SK-N-SH (cell line): Measurements from ENCODE around the gene TUBA4B. TPM values are rescaled to one million over a fixed set of nuclear protein-coding genes. Genes with fewer than 3 reads are reported as not detected.
A peak's percentile ranks its signal among the peaks of the same experiment; 100 is the strongest.

Experiments
- CTCF ChIA-PET: fragments of 300-600, 350-600 bp; formaldehyde crosslinking; extraction: SDS; loops from one replicate; lab custom pipeline; 2021; lab: Yijun Ruan, JAX
- POLR2A ChIA-PET: fragments of 350-600 bp; sonication (Branson Sonifier 250); formaldehyde crosslinking; extraction: SDS; loops from one replicate; lab custom pipeline; 2020; ENCODE audit warnings: antibody characterized with exemption, inconsistent platforms; lab: Yijun Ruan, JAX
- DNase-seq: peaks from one replicate; pipeline ENCODE4 v3.0.0; 2012
- H2AFZ ChIP-seq: fragments of 200-600 bp; sonication (generic); 2 replicates; pipeline ENCODE4 v1.8.1; 2016; ENCODE audit warnings: antibody characterized with exemption, mild to moderate bottlenecking, low read depth
- H3F3A ChIP-seq: fragments of 200-600 bp; sonication (generic); replicated peaks from 2 replicates; pipeline ENCODE3; 2016; ENCODE audit warnings: antibody characterized with exemption, mild to moderate bottlenecking; ENCODE audit not compliant: insufficient read depth
- H3K27ac ChIP-seq, 2 experiments: fragments of 200-500 bp in 1 of 2; fragments of 200-600 bp in 1 of 2; sonication (Bioruptor generic) in 1 of 2; sonication (generic), shearing (Covaris generic) in 1 of 2; 2 replicates each; pipeline versions ENCODE4 v1.5.1 to v1.6.1; 2014 to 2016; ENCODE audit warnings: low read depth in 2 of 2, inconsistent platforms in 1 of 2, low read length in 1 of 2, mild to moderate bottlenecking in 1 of 2, mixed read lengths in 1 of 2
- H3K27me3 ChIP-seq: fragments of 200-600 bp; sonication (generic), shearing (Covaris generic); 2 replicates; pipeline ENCODE4 v1.6.1; 2016; ENCODE audit warnings: mixed run types; ENCODE audit not compliant: insufficient read depth
- H3K36me3 ChIP-seq, 2 experiments: fragments of 200-500 bp in 1 of 2; fragments of 200-600 bp in 1 of 2; sonication (Bioruptor generic) in 1 of 2; sonication (generic) in 1 of 2; replicated peaks in 1 of 2; 2 replicates each; pipeline versions ENCODE3 to v1.5.1; 2014 to 2016; ENCODE audit warnings: low read length in 1 of 2, mild to moderate bottlenecking in 1 of 2; ENCODE audit not compliant: insufficient read depth in 2 of 2, control insufficient read depth in 1 of 2
- H3K4me1 ChIP-seq, 2 experiments: fragments of 200-500 bp in 1 of 2; fragments of 200-600 bp in 1 of 2; sonication (Bioruptor generic) in 1 of 2; sonication (generic), shearing (Covaris generic) in 1 of 2; 2 replicates each; pipeline versions ENCODE4 v1.5.1 to v1.6.1; 2014 to 2016; ENCODE audit warnings: low read depth in 1 of 2, low read length in 1 of 2, mixed run types in 1 of 2; ENCODE audit not compliant: insufficient read depth in 2 of 2, control insufficient read depth in 1 of 2
- H3K4me2 ChIP-seq: fragments of 200-600 bp; sonication (generic), shearing (Covaris generic); 2 replicates; pipeline ENCODE4 v1.6.1; 2017; ENCODE audit warnings: mixed run types
- H3K4me3 ChIP-seq, 2 experiments: fragments of 200-500 bp in 1 of 2; fragments of 200-600 bp in 1 of 2; sonication (Bioruptor generic) in 1 of 2; sonication (generic), shearing (Covaris generic) in 1 of 2; 2 replicates each; pipeline versions ENCODE4 v1.5.1 to v1.8.1; 2014 to 2016; ENCODE audit warnings: low read depth in 2 of 2, inconsistent platforms in 1 of 2, low read length in 1 of 2, mild to moderate bottlenecking in 1 of 2, mixed read lengths in 1 of 2, moderate library complexity in 1 of 2
- H3K79me2 ChIP-seq: fragments of 200-600 bp; sonication (generic); 2 replicates; pipeline ENCODE4 v1.8.1; 2017; ENCODE audit warnings: mild to moderate bottlenecking; ENCODE audit not compliant: insufficient read depth
- H3K9ac ChIP-seq: fragments of 200-600 bp; sonication (generic); 2 replicates; pipeline ENCODE4 v1.6.1; 2017; ENCODE audit warnings: mixed run types
- H3K9me2 ChIP-seq: fragments of 200-600 bp; sonication (generic); 2 replicates; pipeline ENCODE4 v1.6.1; 2017; ENCODE audit warnings: mixed run types
- H3K9me3 ChIP-seq: fragments of 200-600 bp; sonication (generic); 2 replicates; pipeline ENCODE4 v1.6.1; 2017; ENCODE audit warnings: mixed run types, mild to moderate bottlenecking, moderate library complexity
- H4K20me1 ChIP-seq: fragments of 200-600 bp; sonication (generic); 2 replicates; pipeline ENCODE4 v1.6.1; 2017; ENCODE audit warnings: mild to moderate bottlenecking, mixed run types; ENCODE audit not compliant: insufficient read depth
- FOSL2 ChIP-seq: IDR thresholded peaks from 2 replicates; pipeline ENCODE4 v1.4.0; 2012; ENCODE audit warnings: low read depth, mild to moderate bottlenecking, moderate library complexity, borderline replicate concordance
- GABPA ChIP-seq: IDR thresholded peaks from 2 replicates; pipeline ENCODE4 v1.4.0; 2012; ENCODE audit warnings: low read depth, mild to moderate bottlenecking
- GATA2 ChIP-seq: sonication (generic); formaldehyde crosslinking; IDR thresholded peaks from 2 replicates; pipeline ENCODE4 v1.5.0; 2020; ENCODE audit warnings: mild to moderate bottlenecking, missing genetic modification reagents
- NFIC ChIP-seq: IDR thresholded peaks from 2 replicates; pipeline ENCODE4 v1.4.0; 2012; ENCODE audit warnings: borderline replicate concordance
- POLR2AphosphoS5 ChIP-seq: IDR thresholded peaks from 2 replicates; pipeline ENCODE4 v1.6.1; 2012; ENCODE audit warnings: low read depth, low read length
- RFX5 ChIP-seq: IDR thresholded peaks from 2 replicates; pipeline ENCODE4 v1.6.1; 2012; ENCODE audit warnings: mild to moderate bottlenecking, improper control_type of control experiment, low read length
- SIN3A ChIP-seq: IDR thresholded peaks from 2 replicates; pipeline ENCODE4 v1.6.1; 2012; ENCODE audit warnings: low read depth, mild to moderate bottlenecking, low read length, moderate library complexity, borderline replicate concordance
- USF1 ChIP-seq: IDR thresholded peaks from 2 replicates; pipeline ENCODE4 v1.4.0; 2012; ENCODE audit warnings: low read depth, borderline replicate concordance
- WGBS: methylation state at CpG from one replicate; pipeline ENCODE4 v1.1.6; 2017; ENCODE audit warnings: low lambda C conversion rate; 5-methylcytosine and 5-hydroxymethylcytosine counted together
- polyA plus RNA-seq, 3 experiments: library from polyadenylated mRNA; depleted of rRNA; stranded (reverse); fragments of >200 nt; gene quantifications; 2 replicates each; pipeline ENCODE4 v1.2.3, GENCODE V29; 2012
- TF ChIP-seq, protein P1 (sequence below): IDR thresholded peaks from 2 replicates; pipeline ENCODE4; 2012

Gene TUBA4B
- polyA plus RNA-seq, 1 of the 3 experiments (the other 2 are of a cell fraction), result 0.03 TPM

DNA sequence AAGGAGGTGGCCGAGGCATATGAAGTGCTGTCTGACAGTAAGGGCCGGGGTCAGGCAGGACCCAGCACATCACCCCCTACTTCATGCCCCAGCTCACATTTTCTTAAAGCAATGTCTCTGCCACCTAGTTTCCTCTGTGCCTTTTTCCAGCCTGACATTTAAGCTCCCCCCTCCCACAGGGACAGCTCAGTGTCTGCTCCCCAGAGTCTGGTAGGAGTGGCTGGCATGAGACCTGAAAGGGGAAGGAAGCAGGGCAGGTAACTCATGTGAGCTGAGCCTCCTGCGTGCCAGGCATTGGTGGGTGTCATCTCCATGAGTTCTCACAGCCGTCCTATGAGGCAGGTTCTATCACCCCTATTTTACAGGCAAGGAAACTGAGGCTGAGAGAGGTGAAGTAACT is 27.6 kb downstream of the TUBA4B start:
- Histone ChIP-seq H3K9me2 (no peaks in the 10 kb centered on the region), H2AFZ (no peak overlapping the region), H3K79me2 (peaks cover 9% of the 10 kb centered on the region; the same call in 1 of the 2 replicates), H3K9ac (no peak overlapping the region), H3K4me3 (no peak overlapping the region; a peak in 1 of 4 replicates), H3K27me3 (no peaks in the 10 kb centered on the region), H4K20me1 (no peaks in the 10 kb centered on the region), H3K9me3 (no peaks in the 10 kb centered on the region), H3K27ac (no peak overlapping the region), H3F3A (peaks cover 12% of the 10 kb centered on the region), H3K36me3 (peaks cover 14 to 37% of the 10 kb centered on the region in 2 experiments), H3K4me2 (peak overlapping the region; percentile 95; the same call in 1 of the 2 replicates), H3K4me1 (peaks cover 17 to 24% of the 10 kb centered on the region in 2 experiments)
- CTCF ChIA-PET, result interaction anchor here (1.1 to 15.4 kb wide), 6 partner anchors 11 to 41 kb away, joined by 3 to 312 read pairs (median 33); partner anchors contain the start of genes GLB1L and STK16
- POLR2A ChIA-PET, result no interaction called here
- DNase-seq, result no peak
- 94% methylated on average over 4 of the region's 4 CpGs for WGBS
- TF ChIP-seq GABPA, result no peak
- no peak for TF ChIP-seq GATA2 (CRISPR knock-in tag)
- TF ChIP-seq SIN3A, result no peak
- no peak for TF ChIP-seq RFX5
- TF ChIP-seq USF1, result no peak
- no peak for TF ChIP-seq POLR2AphosphoS5
- TF ChIP-seq, all 33 proteins: peak for 0

DNA sequence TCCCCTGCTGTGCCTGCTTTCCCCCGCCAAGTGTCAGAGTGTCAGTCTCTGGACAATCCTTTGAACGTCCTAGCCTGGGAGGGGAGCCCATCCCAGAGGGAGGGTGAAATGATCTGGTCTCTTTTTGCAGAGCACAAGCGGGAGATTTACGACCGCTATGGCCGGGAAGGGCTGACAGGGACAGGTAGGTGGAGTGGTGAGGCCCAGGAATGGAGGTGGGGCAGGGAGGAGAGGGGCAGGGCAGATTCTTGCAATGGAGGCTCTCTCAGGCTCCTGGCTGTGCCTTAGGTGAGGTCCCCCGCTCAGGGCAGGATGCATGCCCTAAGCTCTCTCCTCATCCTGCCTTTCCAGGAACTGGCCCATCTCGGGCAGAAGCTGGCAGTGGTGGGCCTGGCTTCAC is 28.5 kb downstream of the TUBA4B start:
- ChIA-PET POLR2A (no interaction called here), CTCF (interaction anchor here (1.1 to 15.4 kb wide), 7 partner anchors 11 to 122 kb away, joined by 3 to 312 read pairs (median 4); partner anchors contain the start of genes GLB1L and STK16)
- H3K4me3 ChIP-seq, result no peak overlapping the region
- peaks cover 9% of the 10 kb centered on the region; the same call in 1 of the 2 replicates for H3K79me2 ChIP-seq
- DNase-seq, result no peak
- H3K36me3 ChIP-seq, result peaks cover 14 to 37% of the 10 kb centered on the region in 2 experiments
- peaks cover 17 to 24% of the 10 kb centered on the region in 2 experiments for H3K4me1 ChIP-seq
- TF ChIP-seq NFIC, result no peak
- TF ChIP-seq, all 33 proteins: peak for 0
- Histone ChIP-seq H3F3A (peaks cover 12% of the 10 kb centered on the region), H3K27me3 (no peaks in the 10 kb centered on the region), H3K9me2 (no peaks in the 10 kb centered on the region), H3K27ac (no peak overlapping the region), H4K20me1 (no peaks in the 10 kb centered on the region), H3K9me3 (no peaks in the 10 kb centered on the region), H3K4me2 (no peak overlapping the region), H3K9ac (no peak overlapping the region), H2AFZ (no peak overlapping the region)
- WGBS, result 92% methylated on average over 5 of the region's 8 CpGs

DNA sequence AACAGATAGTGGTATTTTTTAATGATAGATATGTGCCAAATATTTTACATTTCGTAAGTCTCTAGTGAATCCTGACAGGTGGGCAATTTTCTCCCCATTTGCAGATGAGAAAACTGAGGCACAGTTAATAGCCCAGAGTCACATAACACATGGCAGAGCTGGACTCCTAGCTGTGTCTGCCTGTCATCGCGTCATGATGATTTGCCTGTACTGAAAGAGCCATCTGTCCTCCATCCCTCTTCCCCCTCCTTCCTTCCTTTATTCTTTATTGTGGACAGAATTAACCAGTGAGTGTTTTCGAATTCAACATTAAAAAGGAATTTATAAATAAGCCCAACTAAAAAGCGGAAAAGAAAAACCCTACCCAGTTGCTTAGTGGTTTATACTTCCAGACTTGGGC is 29.3 kb downstream of the TUBA4B start:
- Histone ChIP-seq H3K4me1 (peaks cover 17 to 24% of the 10 kb centered on the region in 2 experiments), H3K36me3 (peaks cover 14 to 37% of the 10 kb centered on the region in 2 experiments), H2AFZ (no peak overlapping the region), H3K27me3 (no peaks in the 10 kb centered on the region), H3K9ac (no peak overlapping the region), H3K27ac (no peak overlapping the region), H3K9me3 (no peaks in the 10 kb centered on the region), H3K4me3 (no peak overlapping the region), H3F3A (peaks cover 12% of the 10 kb centered on the region), H4K20me1 (no peaks in the 10 kb centered on the region), H3K4me2 (no peak overlapping the region), H3K9me2 (no peaks in the 10 kb centered on the region), H3K79me2 (peaks cover 9% of the 10 kb centered on the region; the same call in 1 of the 2 replicates)
- 92% methylated on average over 5 of the region's 5 CpGs for WGBS
- no peak for DNase-seq
- CTCF ChIA-PET, result interaction anchor here (1.6 to 15.4 kb wide), 4 partner anchors 10 to 123 kb away, joined by 3 to 312 read pairs (median 38); no protein-coding TSS in a partner anchor
- POLR2A ChIA-PET, result interaction anchor here (1.9 kb wide), 1 partner anchor 13 kb away, joined by 7 read pairs; no protein-coding TSS in a partner anchor
- TF ChIP-seq, protein P1, sequence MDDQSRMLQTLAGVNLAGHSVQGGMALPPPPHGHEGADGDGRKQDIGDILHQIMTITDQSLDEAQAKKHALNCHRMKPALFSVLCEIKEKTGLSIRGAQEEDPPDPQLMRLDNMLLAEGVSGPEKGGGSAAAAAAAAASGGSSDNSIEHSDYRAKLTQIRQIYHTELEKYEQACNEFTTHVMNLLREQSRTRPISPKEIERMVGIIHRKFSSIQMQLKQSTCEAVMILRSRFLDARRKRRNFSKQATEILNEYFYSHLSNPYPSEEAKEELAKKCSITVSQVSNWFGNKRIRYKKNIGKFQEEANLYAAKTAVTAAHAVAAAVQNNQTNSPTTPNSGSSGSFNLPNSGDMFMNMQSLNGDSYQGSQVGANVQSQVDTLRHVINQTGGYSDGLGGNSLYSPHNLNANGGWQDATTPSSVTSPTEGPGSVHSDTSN, result no peak
- TF ChIP-seq FOSL2 (no peak), GABPA (no peak)
- TF ChIP-seq, all 33 proteins: peak for 0
